Sciatic nerve (tissue), 2 donors: ENCODE results near the gene LMAN1L. TPM values are rescaled to one million over a fixed set of nuclear protein-coding genes. Genes with fewer than 3 reads are reported as not detected.
A peak's percentile ranks its signal among the peaks of the same experiment; 100 is the strongest.
"Not testable (repeated sequence)": the region's sequence is repeated elsewhere in the genome, so short reads cannot be mapped to it uniquely, and the experiment has no call there.

ENCODE experiments used
- ATAC-seq: fragments of 200-7000 bp; cut with Tn5 transposase; one replicate; pipeline ENCODE4 v1.9.1; 2020; ENCODE audit warnings: mild to moderate bottlenecking, moderate library complexity
- DNase-seq: peaks from one replicate; pipeline ENCODE4 v3.0.0-alpha.2; 2020; ENCODE audit warnings: low spot score
- intact Hi-C: fragments of 100-400 bp; cut with DNase I; formaldehyde crosslinking; loops from one replicate; pipeline ENCODE4 v1.14.2; 2022
- total RNA-seq: library from RNA; stranded (reverse); fragmentation: NEBNext Ultra II Directional; extraction: Animal tissue kit (Norgen Biotek cat#: 25700); gene quantifications from one replicate; pipeline ENCODE4 v1.2.1, GENCODE V29; 2021
- donor health status: DM: no; HTN: no; CAD: no.
- donor health status: DM: no; HTN: no; CAD: no.

The LMAN1L gene
- total RNA-seq, 1 donor from 2014 or later: not detected

- no peak for DNase-seq
- ATAC-seq: no peak
- intact Hi-C loops: no loop called here
These were observed 31.9 kb upstream of the LMAN1L start for GRCh38 chr15:74780523-74781430.

- intact Hi-C loops: no loop called here
- peak; percentile 83 for DNase-seq
- ATAC-seq: peak; percentile 64
These were observed 31.0 kb upstream of the LMAN1L start, which contains the start of gene CSK for GRCh38 chr15:74781431-74782258. CSK (plus strand) TSS chr15:74782080; CDS start chr15:74798298, 16,218 bp downstream.

- intact Hi-C loops: no loop called here
- DNase-seq (no peak), ATAC-seq (peak; percentile 11)
These were observed 30.2 kb upstream of the LMAN1L start for GRCh38 chr15:74782259-74783071.

GRCh38 chr15:74783072-74783807 lies 29.4 kb upstream of the LMAN1L start:
- DNase-seq (no peak), ATAC-seq (peak; percentile 9)
- intact Hi-C loops: no loop called here

GRCh38 chr15:74783808-74784175 lies 28.8 kb upstream of the LMAN1L start:
- ATAC-seq: no peak
- no peak for DNase-seq
- intact Hi-C loops: no loop called here

GRCh38 chr15:74784426-74785193 lies 28.0 kb upstream of the LMAN1L start:
- intact Hi-C loops: no loop called here
- ATAC-seq (no peak), DNase-seq (no peak)

GRCh38 chr15:74785194-74786032 lies 27.2 kb upstream of the LMAN1L start:
- DNase-seq (no peak), ATAC-seq (no peak)
- intact Hi-C loops: no loop called here

- intact Hi-C loops, ATAC-seq: not testable (repeated sequence)
These were observed 26.6 kb upstream of the LMAN1L start for GRCh38 chr15:74786081-74786480.

GRCh38 chr15:74786551-74787165 lies 26.0 kb upstream of the LMAN1L start:
- ATAC-seq (no peak), DNase-seq (no peak)
- intact Hi-C loops: no loop called here

More at GRCh38 chr15:74786081-74786480, 26.6 kb upstream of the LMAN1L start:
- not testable (repeated sequence) for DNase-seq

GRCh38 chr15:74787251-74788041 lies 25.2 kb upstream of the LMAN1L start:
- ATAC-seq (peak; percentile 63), DNase-seq (peak; percentile 75)
- intact Hi-C loops: no loop called here

- DNase-seq: no peak
- ATAC-seq: no peak
- intact Hi-C loops: no loop called here
These were observed 24.5 kb upstream of the LMAN1L start for GRCh38 chr15:74788042-74788682.

- DNase-seq (no peak), ATAC-seq (no peak)
- intact Hi-C loops: no loop called here
These were observed 23.9 kb upstream of the LMAN1L start for GRCh38 chr15:74788683-74789151.

GRCh38 chr15:74789171-74789631 lies 23.4 kb upstream of the LMAN1L start:
- DNase-seq (no peak), ATAC-seq (no peak)
- intact Hi-C loops: no loop called here

GRCh38 chr15:74789741-74790079 lies 22.9 kb upstream of the LMAN1L start:
- intact Hi-C loops: no loop called here
- ATAC-seq: no peak
- DNase-seq: no peak
